ENCODE results near the gene BTBD8.

DNA sequence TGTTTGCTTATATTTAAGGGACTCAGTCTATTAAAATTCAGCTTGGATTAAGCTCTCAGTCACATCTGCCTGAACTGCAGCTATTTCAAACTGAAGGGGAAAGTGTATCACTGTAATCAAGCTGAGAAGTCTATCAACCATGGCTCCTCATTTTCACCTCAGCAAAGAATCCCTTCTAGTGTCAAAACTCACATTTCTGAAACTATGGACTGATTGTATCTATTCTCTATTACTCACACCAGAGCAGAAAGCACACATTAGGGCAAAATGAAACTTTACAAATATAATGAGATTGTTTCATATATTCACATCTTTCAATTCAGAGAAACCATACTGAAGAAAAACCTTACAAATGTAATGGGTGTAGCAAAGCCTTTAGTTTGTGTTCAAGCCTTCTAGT is 123.0 kb downstream of the BTBD8 start:
- TF ChIP-seq, protein P1, sequence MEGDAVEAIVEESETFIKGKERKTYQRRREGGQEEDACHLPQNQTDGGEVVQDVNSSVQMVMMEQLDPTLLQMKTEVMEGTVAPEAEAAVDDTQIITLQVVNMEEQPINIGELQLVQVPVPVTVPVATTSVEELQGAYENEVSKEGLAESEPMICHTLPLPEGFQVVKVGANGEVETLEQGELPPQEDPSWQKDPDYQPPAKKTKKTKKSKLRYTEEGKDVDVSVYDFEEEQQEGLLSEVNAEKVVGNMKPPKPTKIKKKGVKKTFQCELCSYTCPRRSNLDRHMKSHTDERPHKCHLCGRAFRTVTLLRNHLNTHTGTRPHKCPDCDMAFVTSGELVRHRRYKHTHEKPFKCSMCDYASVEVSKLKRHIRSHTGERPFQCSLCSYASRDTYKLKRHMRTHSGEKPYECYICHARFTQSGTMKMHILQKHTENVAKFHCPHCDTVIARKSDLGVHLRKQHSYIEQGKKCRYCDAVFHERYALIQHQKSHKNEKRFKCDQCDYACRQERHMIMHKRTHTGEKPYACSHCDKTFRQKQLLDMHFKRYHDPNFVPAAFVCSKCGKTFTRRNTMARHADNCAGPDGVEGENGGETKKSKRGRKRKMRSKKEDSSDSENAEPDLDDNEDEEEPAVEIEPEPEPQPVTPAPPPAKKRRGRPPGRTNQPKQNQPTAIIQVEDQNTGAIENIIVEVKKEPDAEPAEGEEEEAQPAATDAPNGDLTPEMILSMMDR (IDR thresholded peaks at IDR 0.05) = no peak
- TF ChIP-seq POLR2A (IDR thresholded peaks at IDR 0.05) = no peak
